H1 (cell line): ENCODE measurements around the gene PTGES2. TPM values are rescaled to one million over a fixed set of nuclear protein-coding genes. Genes with fewer than 3 reads are reported as not detected.

ENCODE experiments used
- CTCF ChIA-PET: fragments of 300-600 bp; sonication (Branson Sonifier 250); formaldehyde crosslinking; loops from one replicate; lab custom pipeline; 2021; ENCODE audit not compliant: partially characterized antibody; lab: Charles Lee
- POLR2A ChIA-PET: fragments of 300-600 bp; sonication (Branson Sonifier 250); formaldehyde crosslinking; loops from one replicate; lab custom pipeline; 2021; ENCODE audit warnings: inconsistent platforms; ENCODE audit not compliant: partially characterized antibody; lab: Charles Lee
- DNase-seq, 2 experiments: peaks; one replicate each; pipeline versions ENCODE4 v3.0.0 to v3.0.0-alpha.2; 2010 to 2022; ENCODE audit warnings: low spot score in 2 of 2, low read depth in 1 of 2, mixed read lengths in 1 of 2
- FAIRE-seq: peaks from 2 replicates; lab custom pipeline; 2011; peaks lifted over from hg19 to GRCh38; lab: Jason Lieb, UNC
- H2AFZ ChIP-seq: 2 replicates; pipeline ENCODE4 v1.8.1; 2012; ENCODE audit warnings: low read length, inconsistent platforms
- H2AK5ac ChIP-seq: 2 replicates; pipeline ENCODE4 v1.6.1; 2013; ENCODE audit warnings: low read depth, low read length
- H2BK120ac ChIP-seq: replicated peaks from 2 replicates; pipeline ENCODE3; 2013; ENCODE audit warnings: low read depth, low read length, inconsistent platforms
- H2BK12ac ChIP-seq: 2 replicates; pipeline ENCODE4 v1.6.1; 2013; ENCODE audit warnings: low read depth, low read length
- H2BK15ac ChIP-seq: 2 replicates; pipeline ENCODE4 v1.6.1; 2013; ENCODE audit warnings: low read length
- H2BK20ac ChIP-seq: 2 replicates; pipeline ENCODE4 v1.6.1; 2013; ENCODE audit warnings: low read length
- H2BK5ac ChIP-seq: 2 replicates; pipeline ENCODE4 v1.6.1; 2013; ENCODE audit warnings: low read depth, low read length
- H3K14ac ChIP-seq: 2 replicates; pipeline ENCODE4 v1.6.1; 2013; ENCODE audit warnings: inconsistent platforms; ENCODE audit not compliant: insufficient read length
- H3K18ac ChIP-seq: 2 replicates; pipeline ENCODE4 v1.6.1; 2013; ENCODE audit warnings: low read length; ENCODE audit errors: extremely low read depth
- H3K23ac ChIP-seq: 2 replicates; pipeline ENCODE4 v1.6.1; 2013; ENCODE audit warnings: inconsistent platforms; ENCODE audit not compliant: insufficient read length
- H3K23me2 ChIP-seq: 2 replicates; pipeline ENCODE4 v1.6.1; 2013; ENCODE audit warnings: low read depth, low read length
- H3K27ac ChIP-seq: 2 replicates; pipeline ENCODE4 v1.6.1; 2011; ENCODE audit warnings: low read depth, low read length, inconsistent platforms
- H3K27me3 ChIP-seq, 4 experiments: replicated peaks in 1 of 4; 1 replicate in 1 of 4; 2 replicates in 3 of 4; pipeline versions ENCODE4 v1.6.1 to v1.8.1; 2011 to 2013; ENCODE audit warnings: low read length in 3 of 4, mild to moderate bottlenecking in 3 of 4, inconsistent platforms in 2 of 4, mixed read lengths in 2 of 4, moderate library complexity in 1 of 4; ENCODE audit not compliant: control insufficient read depth in 3 of 4, insufficient read depth in 3 of 4; ENCODE audit errors: extremely low read depth in 1 of 4
- H3K36me3 ChIP-seq, 4 experiments: 2 replicates each; pipeline versions ENCODE4 v1.6.1 to v1.8.1; 2011 to 2013; ENCODE audit warnings: mild to moderate bottlenecking in 4 of 4, low read length in 3 of 4, moderate library complexity in 2 of 4, control low read depth in 1 of 4, inconsistent platforms in 1 of 4; ENCODE audit not compliant: insufficient read depth in 4 of 4, control insufficient read depth in 2 of 4
- H3K4ac ChIP-seq: replicated peaks from 2 replicates; pipeline ENCODE3; 2013; ENCODE audit warnings: low read length, low read depth, mixed read lengths, inconsistent platforms; ENCODE audit not compliant: insufficient read length
- H3K4me1 ChIP-seq, 4 experiments: replicated peaks in 1 of 4; 1 replicate in 1 of 4; 2 replicates in 3 of 4; pipeline versions ENCODE4 v1.6.1 to v1.8.1; 2011 to 2013; ENCODE audit warnings: low read length in 3 of 4, inconsistent platforms in 2 of 4, mixed read lengths in 1 of 4; ENCODE audit not compliant: insufficient read depth in 4 of 4, control insufficient read depth in 3 of 4
- H3K4me2 ChIP-seq, 2 experiments: 2 replicates each; pipeline versions ENCODE4 v1.6.1 to v1.8.1; 2011 to 2013; ENCODE audit warnings: low read depth in 2 of 2, low read length in 2 of 2, control low read depth in 1 of 2, inconsistent platforms in 1 of 2, mild to moderate bottlenecking in 1 of 2; ENCODE audit not compliant: insufficient read depth in 1 of 2
- H3K4me3 ChIP-seq, 4 experiments: fragments of 200-600, 300-600 bp in 1 of 4; sonication (generic), shearing (Covaris generic), sonication (Bioruptor Twin) in 1 of 4; 2 replicates each; pipeline versions ENCODE4 v1.5.1 to v1.8.1; 2011 to 2016; ENCODE audit warnings: low read length in 4 of 4, low read depth in 3 of 4, control low read depth in 2 of 4, inconsistent platforms in 2 of 4, mild to moderate bottlenecking in 2 of 4, mixed read lengths in 1 of 4, moderate library complexity in 1 of 4; ENCODE audit not compliant: insufficient read depth in 2 of 4; ENCODE audit errors: extremely low read depth in 1 of 4
- H3K56ac ChIP-seq: replicated peaks from 2 replicates; pipeline ENCODE3; 2013; ENCODE audit warnings: low read depth, mild to moderate bottlenecking, mixed read lengths, low read length, inconsistent platforms; ENCODE audit not compliant: insufficient read length
- H3K79me1 ChIP-seq: 2 replicates; pipeline ENCODE4 v1.6.1; 2013; ENCODE audit warnings: low read depth, low read length, control low read depth
- H3K79me2 ChIP-seq, 2 experiments: 2 replicates each; pipeline versions ENCODE4 v1.6.1 to v1.8.1; 2012 to 2013; ENCODE audit warnings: low read length in 2 of 2, mild to moderate bottlenecking in 2 of 2, inconsistent platforms in 1 of 2; ENCODE audit not compliant: insufficient read depth in 2 of 2, control insufficient read depth in 1 of 2
- H3K9ac ChIP-seq, 4 experiments: replicated peaks in 1 of 4; 1 replicate in 1 of 4; 2 replicates in 3 of 4; pipeline versions ENCODE4 v1.6.1 to v1.8.1; 2011 to 2013; ENCODE audit warnings: low read depth in 3 of 4, low read length in 3 of 4, control low read depth in 2 of 4, mild to moderate bottlenecking in 2 of 4, moderate library complexity in 2 of 4, inconsistent platforms in 1 of 4; ENCODE audit errors: extremely low read depth in 1 of 4
- H3K9me3 ChIP-seq, 2 experiments: 2 replicates each; pipeline versions ENCODE4 v1.6.1 to v1.8.1; 2012 to 2013; ENCODE audit warnings: mild to moderate bottlenecking in 2 of 2, moderate library complexity in 2 of 2, control low read depth in 1 of 2, inconsistent platforms in 1 of 2, low read depth in 1 of 2, low read length in 1 of 2, mixed read lengths in 1 of 2; ENCODE audit not compliant: insufficient read depth in 2 of 2
- H4K20me1 ChIP-seq, 2 experiments: replicated peaks in 1 of 2; 2 replicates each; pipeline versions ENCODE3 to v1.8.1; 2011 to 2013; ENCODE audit warnings: inconsistent platforms in 2 of 2, low read length in 2 of 2, mild to moderate bottlenecking in 1 of 2; ENCODE audit not compliant: insufficient read depth in 2 of 2, control insufficient read depth in 1 of 2
- H4K5ac ChIP-seq: 2 replicates; pipeline ENCODE4 v1.6.1; 2013; ENCODE audit warnings: low read length, low read depth, mixed read lengths, inconsistent platforms; ENCODE audit not compliant: insufficient read length
- H4K8ac ChIP-seq: 2 replicates; pipeline ENCODE4 v1.8.0; 2013; ENCODE audit warnings: mild to moderate bottlenecking, moderate library complexity, low read length, inconsistent platforms; ENCODE audit not compliant: insufficient read depth; ENCODE audit errors: extremely low read depth
- H4K91ac ChIP-seq: replicated peaks from 2 replicates; pipeline ENCODE3; 2013; ENCODE audit warnings: low read length, mixed read lengths, inconsistent platforms; ENCODE audit not compliant: insufficient read length
- BCL11A ChIP-seq, 2 experiments: IDR thresholded peaks; one replicate each; pipeline ENCODE4 v1.6.1; 2011; ENCODE audit warnings: low read depth in 2 of 2, low read length in 2 of 2, mild to moderate bottlenecking in 2 of 2
- CTCF ChIP-seq, 3 experiments: IDR thresholded peaks; 1 replicate in 2 of 3; 2 replicates in 1 of 3; pipeline versions ENCODE4 v1.5.1 to v1.6.1; 2011; ENCODE audit warnings: low read length in 3 of 3, mild to moderate bottlenecking in 3 of 3, inconsistent platforms in 2 of 3, low read depth in 1 of 3, moderate library complexity in 1 of 3; ENCODE audit not compliant: insufficient read depth in 1 of 3; ENCODE audit errors: control extremely low read depth in 1 of 3
- KDM4A ChIP-seq: IDR thresholded peaks from one replicate; pipeline ENCODE4 v1.7.1; 2012; ENCODE audit warnings: low read depth, mild to moderate bottlenecking, moderate library complexity, low read length, inconsistent platforms; ENCODE audit not compliant: severe bottlenecking
- WGBS, 2 experiments: shearing (Covaris generic) in 1 of 2; methylation state at CpG; one replicate each; pipeline versions ENCODE4 v1.1.6 to v1.1.7; 2013 to 2015; ENCODE audit warnings: low lambda C conversion rate in 2 of 2, mixed read lengths in 2 of 2, inconsistent platforms in 1 of 2, low coverage in 1 of 2, missing lambda C conversion rate in 1 of 2; ENCODE audit not compliant: insufficient replicate concordance in 2 of 2, insufficient coverage in 1 of 2, insufficient read length in 1 of 2; ENCODE audit errors: extremely low coverage in 1 of 2, missing lambda C conversion rate in 1 of 2; 5-methylcytosine and 5-hydroxymethylcytosine counted together
- polyA plus RNA-seq, 7 experiments: library from polyadenylated mRNA; depleted of rRNA in 3 of 7; stranded (reverse) in 5 of 7; unstranded in 2 of 7; fragments of >200 nt in 5 of 7; fragments of 200-250 nt in 2 of 7; gene quantifications; 1 replicate in 5 of 7; 2 replicates in 1 of 7; 4 replicates in 1 of 7; pipeline versions ENCODE4 v1.2.1 to v1.2.3, GENCODE V29; 2011 to 2013; ENCODE audit warnings: missing spikeins in 2 of 7, mixed read lengths in 2 of 7
- total RNA-seq: library from RNA; stranded (reverse); fragmentation: NEBNext Ultra II Directional; extraction: Animal tissue kit (Norgen Biotek cat#: 25700); gene quantifications from 2 replicates; pipeline ENCODE4 v1.2.1, GENCODE V29; 2021

PTGES2 gene
- total and polyA plus RNA-seq, 2 of the 8 experiments (the other 6 are each of a cell fraction or from before 2014, with no cell fraction given) = 80.7 to 81.2 TPM

- no peak overlapping the region for H2AFZ ChIP-seq
- no peak overlapping the region for H3K18ac ChIP-seq
- H2BK20ac ChIP-seq = no peak overlapping the region
- H3K4me1 ChIP-seq = peaks cover 0 to 2% (median 0%) of the 10 kb centered on the region in 4 experiments; a peak in 1 of 7 replicates
- H2BK15ac ChIP-seq = no peak overlapping the region
- H2BK12ac ChIP-seq = no peak overlapping the region
- peaks cover 0 to 4% of the 10 kb centered on the region in 2 experiments; a peak in 1 of 4 replicates for H3K9me3 ChIP-seq
- no peak overlapping the region for H4K91ac ChIP-seq
- no peak overlapping the region for H3K14ac ChIP-seq
- H3K56ac ChIP-seq = no peak overlapping the region
- ChIA-PET CTCF (interaction anchor here (1.1 to 2.7 kb wide), 8 partner anchors 9 to 80 kb away, joined by 3 to 16 read pairs (median 5); partner anchors contain the start of gene CIZ1), POLR2A (interaction anchor here (0.8 to 3.9 kb wide), 6 partner anchors 8 to 50 kb away, joined by 3 to 21 read pairs (median 5); no protein-coding TSS in a partner anchor)
- no peak overlapping the region for H4K5ac ChIP-seq
- no peak for TF ChIP-seq KDM4A
- no peak for TF ChIP-seq BCL11A (IDR thresholded peaks at IDR 0.05; ENCODE audit: low read depth in 2 of 2, low read length in 2 of 2)
- no peak for TF ChIP-seq CTCF (IDR thresholded peaks at IDR 0.05; ENCODE audit: control extremely low read depth in 1 of 3, insufficient read depth in 1 of 3, low read depth in 1 of 3, low read length in 3 of 3)
- H4K8ac ChIP-seq = no peak overlapping the region
- H2AK5ac ChIP-seq = no peak overlapping the region
- H3K36me3 ChIP-seq = peaks cover 14 to 39% (median 25%) of the 10 kb centered on the region in 4 experiments
- H3K27me3 ChIP-seq = no peaks in the 10 kb centered on the region
- no peak overlapping the region for H3K4me3 ChIP-seq
- no peaks in the 10 kb centered on the region for H3K79me1 ChIP-seq
- no peak overlapping the region for H2BK5ac ChIP-seq
- no peak overlapping the region for H2BK120ac ChIP-seq
- WGBS, 2 experiments = 83% methylated on average over 8 of the region's 8 CpGs; no CpG with 5 or more reads in 1 of the 2 experiments
- H3K9ac ChIP-seq = no peak overlapping the region
- no peak overlapping the region for H3K27ac ChIP-seq
- DNase-seq = no peak
- H3K23me2 ChIP-seq = no peaks in the 10 kb centered on the region
- H3K79me2 ChIP-seq = no peaks in the 10 kb centered on the region
- H3K4ac ChIP-seq = no peak overlapping the region
- H3K4me2 ChIP-seq = no peak overlapping the region
- H4K20me1 ChIP-seq = peaks cover 3 to 9% of the 10 kb centered on the region in 2 experiments
- H3K23ac ChIP-seq = no peak overlapping the region
- FAIRE-seq = no peak
These were observed 47.6 kb upstream of the PTGES2 start for GRCh38 chr9:128175102-128175563.
